ENCODE measurements around the gene CHST11. TPM values are rescaled to one million over a fixed set of nuclear protein-coding genes. Genes with fewer than 3 reads are reported as not detected.
A peak's percentile ranks its signal among the peaks of the same experiment; 100 is the strongest.

The CHST11 gene
- total RNA-seq, 1 donor from 2014 or later: 15.5 TPM

GRCh38 chr12:104748356-104748755, 291.6 kb downstream of the CHST11 start:
- Mint-ChIP-seq H3K27me3 (no peaks in the 10 kb centered on the region), H3K36me3 (no peaks in the 10 kb centered on the region), H3K9me3 (peaks cover 4% of the 10 kb centered on the region), H3K4me3 (no peak overlapping the region), H3K4me1 (ENCODE audit: unreplicated experiment) (peaks cover 30% of the 10 kb centered on the region), H3K27ac (no peak overlapping the region)
- no peak for TF ChIP-seq CTCF (conservative IDR thresholded peaks at IDR 0.05)
- no peak for DNase-seq (ENCODE audit: extremely low spot score, unreplicated experiment)

GRCh38 chr12:104748790-104749189, 292.0 kb downstream of the CHST11 start:
- no peaks in the 10 kb centered on the region for H3K36me3 Mint-ChIP-seq
- H3K27ac Mint-ChIP-seq: peak overlapping the region; percentile 47
- no peaks in the 10 kb centered on the region for H3K27me3 Mint-ChIP-seq
- TF ChIP-seq CTCF (conservative IDR thresholded peaks at IDR 0.05): no peak
- no peak for DNase-seq (ENCODE audit: extremely low spot score, unreplicated experiment)
- H3K4me3 Mint-ChIP-seq: no peak overlapping the region
- H3K9me3 Mint-ChIP-seq: peaks cover 4% of the 10 kb centered on the region
- peaks cover 30% of the 10 kb centered on the region for H3K4me1 Mint-ChIP-seq (ENCODE audit: unreplicated experiment)

GRCh38 chr12:104749545-104749944, 292.8 kb downstream of the CHST11 start:
- no peaks in the 10 kb centered on the region for H3K27me3 Mint-ChIP-seq
- no peak overlapping the region for H3K4me3 Mint-ChIP-seq
- no peak for DNase-seq (ENCODE audit: extremely low spot score, unreplicated experiment)
- peaks cover 4% of the 10 kb centered on the region for H3K9me3 Mint-ChIP-seq
- no peaks in the 10 kb centered on the region for H3K36me3 Mint-ChIP-seq
- peaks cover 30% of the 10 kb centered on the region for H3K4me1 Mint-ChIP-seq (ENCODE audit: unreplicated experiment)
- no peak for TF ChIP-seq CTCF (conservative IDR thresholded peaks at IDR 0.05)
- peak overlapping the region; percentile 58 for H3K27ac Mint-ChIP-seq

- TF ChIP-seq CTCF (conservative IDR thresholded peaks at IDR 0.05): no peak
- no peaks in the 10 kb centered on the region for H3K27me3 Mint-ChIP-seq
Measured at GRCh38 chr12:104750061-104750460, 293.3 kb downstream of the CHST11 start.

GRCh38 chr12:104751120-104751519, 294.4 kb downstream of the CHST11 start:
- no peak for DNase-seq (ENCODE audit: extremely low spot score, unreplicated experiment)
- Mint-ChIP-seq H3K4me3 (no peak overlapping the region), H3K9me3 (peaks cover 4% of the 10 kb centered on the region), H3K36me3 (no peaks in the 10 kb centered on the region), H3K27me3 (no peaks in the 10 kb centered on the region), H3K4me1 (ENCODE audit: unreplicated experiment) (peaks cover 30% of the 10 kb centered on the region), H3K27ac (no peak overlapping the region)
- no peak for TF ChIP-seq CTCF (conservative IDR thresholded peaks at IDR 0.05)

More at GRCh38 chr12:104750061-104750460, 293.3 kb downstream of the CHST11 start:
- no peak for DNase-seq (ENCODE audit: extremely low spot score, unreplicated experiment)
- Mint-ChIP-seq H3K4me1 (ENCODE audit: unreplicated experiment) (peaks cover 30% of the 10 kb centered on the region), H3K27ac (peak overlapping the region; percentile 58), H3K4me3 (no peak overlapping the region), H3K9me3 (peaks cover 4% of the 10 kb centered on the region), H3K36me3 (no peaks in the 10 kb centered on the region)

- Mint-ChIP-seq H3K4me3 (no peak overlapping the region), H3K9me3 (peaks cover 4% of the 10 kb centered on the region), H3K27ac (no peak overlapping the region), H3K36me3 (peaks cover under 1% of the 10 kb centered on the region), H3K4me1 (ENCODE audit: unreplicated experiment) (peaks cover 27% of the 10 kb centered on the region), H3K27me3 (no peaks in the 10 kb centered on the region)
- peak; percentile 1 for DNase-seq (ENCODE audit: extremely low spot score, unreplicated experiment)
- no peak for TF ChIP-seq CTCF (conservative IDR thresholded peaks at IDR 0.05)
Measured at GRCh38 chr12:104751594-104751993, 294.8 kb downstream of the CHST11 start.
